ENCODE measurements around the gene B3GNT8.

GRCh38 chr19:41449865-41450178 is 22.6 kb upstream of the B3GNT8 start:
- no peak for TF ChIP-seq CTCF (IDR thresholded peaks at IDR 0.05)
- no peak for TF ChIP-seq EZH2 (IDR thresholded peaks at IDR 0.05; ENCODE audit: borderline replicate concordance, insufficient read depth, low read depth, low read length, poor library complexity, severe bottlenecking)
